Naive thymus-derived CD4-positive, alpha-beta T cell (primary cell): ENCODE measurements around the gene PDE6B. TPM values are rescaled to one million over a fixed set of nuclear protein-coding genes. Genes with fewer than 3 reads are reported as not detected.
A peak's percentile ranks its signal among the peaks of the same experiment; 100 is the strongest.

ENCODE experiments used
- ATAC-seq: fragments of 150-1000 bp; cut with Tn5 transposase; 2 replicates; pipeline ENCODE4 v1.10.0; 2021; ENCODE audit warnings: mild to moderate bottlenecking, moderate library complexity
- CTCF ChIA-PET: fragments of 350-600 bp; sonication (Branson Sonifier 250); formaldehyde crosslinking; loops from one replicate; lab custom pipeline; 2021; ENCODE audit warnings: antibody characterized with exemption; lab: Charles Lee
- POLR2A ChIA-PET: fragments of 350-600 bp; sonication (Branson Sonifier 250); formaldehyde crosslinking; loops from one replicate; lab custom pipeline; 2021; ENCODE audit warnings: antibody characterized with exemption, inconsistent platforms; lab: Charles Lee
- DNase-seq, 9 donors: peaks; one replicate each; pipeline versions ENCODE4 v3.0.0 to v3.0.0-alpha.2; 2020 to 2022; ENCODE audit warnings: mixed read lengths in 1 of 9
- H3K27ac ChIP-seq: one replicate; pipeline ENCODE4 v1.7.0; 2013; ENCODE audit warnings: mild to moderate bottlenecking, low read depth, low read length, moderate library complexity
- H3K27me3 ChIP-seq, 2 donors: one replicate each; pipeline ENCODE4 v1.7.0; 2013; ENCODE audit warnings: low read length in 2 of 2, mild to moderate bottlenecking in 2 of 2, moderate library complexity in 2 of 2; ENCODE audit not compliant: control insufficient read depth in 2 of 2, insufficient read depth in 2 of 2
- H3K36me3 ChIP-seq, 3 experiments: 1 replicate in 2 of 3; 2 replicates in 1 of 3; pipeline ENCODE4 v1.7.0; 2013; ENCODE audit warnings: low read length in 3 of 3, mild to moderate bottlenecking in 3 of 3, moderate library complexity in 1 of 3; ENCODE audit not compliant: insufficient read depth in 3 of 3, control insufficient read depth in 2 of 3
- H3K4me1 ChIP-seq, 2 donors: one replicate each; pipeline ENCODE4 v1.7.0; 2013; ENCODE audit warnings: low read length in 2 of 2, mild to moderate bottlenecking in 2 of 2, moderate library complexity in 1 of 2; ENCODE audit not compliant: control insufficient read depth in 2 of 2, insufficient read depth in 2 of 2
- H3K4me3 ChIP-seq: 2 replicates; pipeline ENCODE4 v1.7.0; 2013; ENCODE audit warnings: mild to moderate bottlenecking, low read length
- H3K9me3 ChIP-seq, 3 experiments: 1 replicate in 2 of 3; 2 replicates in 1 of 3; pipeline ENCODE4 v1.7.0; 2013; ENCODE audit warnings: low read length in 3 of 3; ENCODE audit not compliant: control insufficient read depth in 2 of 3
- H3K27ac Mint-ChIP-seq, 9 donors: one replicate each; pipeline ENCODE4 v1.8.0; 2020 to 2022; ENCODE audit warnings: mixed read lengths in 9 of 9, mild to moderate bottlenecking in 8 of 9, moderate library complexity in 5 of 9, inconsistent platforms in 2 of 9
- H3K27me3 Mint-ChIP-seq, 5 donors: one replicate each; pipeline ENCODE4 v1.8.0; 2021 to 2022; ENCODE audit warnings: mixed read lengths in 5 of 5, mild to moderate bottlenecking in 1 of 5
- H3K36me3 Mint-ChIP-seq, 5 donors: one replicate each; pipeline ENCODE4 v1.8.0; 2020 to 2022; ENCODE audit warnings: mixed read lengths in 5 of 5, mild to moderate bottlenecking in 3 of 5, inconsistent platforms in 1 of 5
- H3K4me1 Mint-ChIP-seq, 7 donors: one replicate each; pipeline ENCODE4 v1.8.0; 2020 to 2022; ENCODE audit warnings: mixed read lengths in 7 of 7, mild to moderate bottlenecking in 3 of 7, inconsistent platforms in 1 of 7
- H3K4me3 Mint-ChIP-seq, 10 donors: one replicate each; pipeline ENCODE4 v1.8.0; 2020 to 2022; ENCODE audit warnings: mild to moderate bottlenecking in 10 of 10, mixed read lengths in 10 of 10, moderate library complexity in 6 of 10, inconsistent platforms in 2 of 10
- H3K9me3 Mint-ChIP-seq, 11 donors: one replicate each; pipeline ENCODE4 v1.8.0; 2020 to 2022; ENCODE audit warnings: mixed read lengths in 11 of 11, mild to moderate bottlenecking in 4 of 11, inconsistent platforms in 1 of 11, moderate library complexity in 1 of 11
- intact Hi-C, 2 donors: fragments of 100-400 bp; cut with micrococcal nuclease; formaldehyde crosslinking; loops; one replicate each; pipeline ENCODE4 v1.15.1; 2023
- polyA plus RNA-seq, 2 donors: library from polyadenylated mRNA; unstranded; fragments of 300-500 nt; fragmentation: Illumina TruSeq; gene quantifications; one replicate each; pipeline ENCODE4 v1.2.3, GENCODE V29; 2021
- total RNA-seq, 6 experiments: library from RNA in 5 of 6; stranded (reverse) in 5 of 6; gene quantifications; 1 replicate in 5 of 6; 2 replicates in 1 of 6; pipeline ENCODE4 v1.2.3 and lab custom pipeline; 2021 to 2026

The PDE6B gene
- total and polyA plus RNA-seq, 7 experiments from 2014 or later = 13.7 to 28.3 (median 19.8) TPM

DNA sequence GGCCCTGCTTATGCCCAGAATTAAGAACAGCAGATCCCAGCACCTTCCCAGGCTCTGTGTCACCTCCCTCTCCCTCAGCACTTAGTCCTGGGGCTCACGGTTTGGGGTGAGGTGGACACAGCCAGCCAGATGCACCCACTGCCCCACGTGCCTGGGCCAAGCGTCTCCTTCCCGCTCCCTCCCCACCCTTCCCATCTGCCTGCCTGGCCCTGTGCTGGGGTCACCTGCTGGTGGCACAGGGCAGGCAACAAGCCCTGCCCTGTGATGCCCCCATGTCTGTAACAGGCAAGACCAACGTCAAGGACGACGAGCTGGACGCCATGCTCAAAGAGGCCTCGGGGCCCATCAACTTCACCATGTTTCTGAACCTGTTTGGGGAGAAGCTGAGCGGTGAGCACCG lies 54.3 kb downstream of the PDE6B start:
- Histone ChIP-seq H3K27ac (no peak overlapping the region), H3K9me3 (no peaks in the 10 kb centered on the region), H3K4me1 (peaks cover 4 to 6% of the 10 kb centered on the region in 2 donors), H3K36me3 (peaks cover 0 to 2% (median 0%) of the 10 kb centered on the region in 3 experiments), H3K27me3 (peaks cover 0 to 2% of the 10 kb centered on the region in 2 donors), H3K4me3 (no peak overlapping the region)
- Mint-ChIP-seq H3K9me3 (no peaks in the 10 kb centered on the region), H3K27ac (peak overlapping the region in 1 of 9 donors; percentile 3), H3K4me1 (peaks cover 0 to 8% (median 4%) of the 10 kb centered on the region in 7 donors), H3K4me3 (peak overlapping the region in 2 of 10 donors; percentile 8 to 13), H3K27me3 (no peaks in the 10 kb centered on the region), H3K36me3 (no peaks in the 10 kb centered on the region)
- intact Hi-C loops = loop anchor here in 1 of 2 donors (10.0 kb wide), 1 partner anchor 665 kb away; the partner anchor contains the start of gene UVSSA
- ChIA-PET POLR2A (no interaction called here), CTCF (no interaction called here)
- DNase-seq (no peak), ATAC-seq (no peak)

DNA sequence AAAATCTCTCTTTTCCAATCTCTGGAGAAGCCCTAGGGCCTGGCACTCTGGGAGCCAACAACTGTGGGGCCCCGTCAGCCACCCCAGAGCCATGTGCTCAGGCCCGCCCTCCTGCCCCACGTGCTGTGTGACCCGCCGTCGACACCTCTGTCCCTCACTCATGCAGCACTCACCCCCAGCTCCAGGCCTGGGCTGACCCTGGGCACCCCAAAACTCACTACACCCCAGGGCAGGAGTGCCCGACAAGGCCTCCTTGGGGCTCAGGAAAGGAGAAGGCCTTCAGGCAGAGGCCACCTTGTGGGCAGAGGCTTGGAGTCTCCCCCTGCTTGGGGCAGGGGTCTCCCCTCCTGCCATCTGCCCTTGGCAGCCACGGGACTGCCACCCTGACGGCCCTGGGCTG lies 54.7 kb downstream of the PDE6B start:
- Histone ChIP-seq H3K9me3 (no peaks in the 10 kb centered on the region), H3K27ac (no peak overlapping the region), H3K4me1 (peaks cover 4% of the 10 kb centered on the region in 2 donors), H3K27me3 (peaks cover 0 to 2% of the 10 kb centered on the region in 2 donors), H3K36me3 (no peaks in the 10 kb centered on the region), H3K4me3 (no peak overlapping the region)
- Mint-ChIP-seq H3K4me1 (peaks cover 0 to 9% (median 5%) of the 10 kb centered on the region in 7 donors), H3K27ac (no peak overlapping the region), H3K4me3 (peak overlapping the region in 6 of 10 donors; percentile 25 to 70 (median 58)), H3K27me3 (peaks cover 0 to 3% (median 0%) of the 10 kb centered on the region in 5 donors), H3K9me3 (peaks cover 0 to 1% (median 0%) of the 10 kb centered on the region in 11 donors), H3K36me3 (no peaks in the 10 kb centered on the region)
- ChIA-PET POLR2A (no interaction called here), CTCF (no interaction called here)
- ATAC-seq (no peak), DNase-seq (no peak)
- intact Hi-C loops = no loop called here

DNA sequence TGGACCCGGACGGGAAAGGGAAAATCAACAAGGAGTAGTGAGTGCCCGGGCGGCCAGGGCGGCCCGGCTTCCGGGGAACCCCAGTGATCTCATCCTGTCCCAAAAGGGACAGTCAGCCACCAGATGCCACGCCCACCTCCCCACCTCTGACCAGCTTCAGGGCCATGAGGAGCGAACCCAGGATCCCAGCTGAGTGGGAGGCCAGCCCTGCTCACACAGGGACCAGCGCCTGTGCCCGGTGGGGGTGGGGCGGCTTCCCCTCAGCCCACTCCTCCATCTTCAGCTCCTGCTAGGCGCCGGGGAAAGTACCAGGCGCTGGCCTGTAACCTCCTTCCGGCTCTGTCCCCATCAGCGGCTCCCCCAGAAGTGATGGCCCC lies 55.2 kb downstream of the PDE6B start:
- POLR2A ChIA-PET = no interaction called here
- intact Hi-C loops = no loop called here

DNA sequence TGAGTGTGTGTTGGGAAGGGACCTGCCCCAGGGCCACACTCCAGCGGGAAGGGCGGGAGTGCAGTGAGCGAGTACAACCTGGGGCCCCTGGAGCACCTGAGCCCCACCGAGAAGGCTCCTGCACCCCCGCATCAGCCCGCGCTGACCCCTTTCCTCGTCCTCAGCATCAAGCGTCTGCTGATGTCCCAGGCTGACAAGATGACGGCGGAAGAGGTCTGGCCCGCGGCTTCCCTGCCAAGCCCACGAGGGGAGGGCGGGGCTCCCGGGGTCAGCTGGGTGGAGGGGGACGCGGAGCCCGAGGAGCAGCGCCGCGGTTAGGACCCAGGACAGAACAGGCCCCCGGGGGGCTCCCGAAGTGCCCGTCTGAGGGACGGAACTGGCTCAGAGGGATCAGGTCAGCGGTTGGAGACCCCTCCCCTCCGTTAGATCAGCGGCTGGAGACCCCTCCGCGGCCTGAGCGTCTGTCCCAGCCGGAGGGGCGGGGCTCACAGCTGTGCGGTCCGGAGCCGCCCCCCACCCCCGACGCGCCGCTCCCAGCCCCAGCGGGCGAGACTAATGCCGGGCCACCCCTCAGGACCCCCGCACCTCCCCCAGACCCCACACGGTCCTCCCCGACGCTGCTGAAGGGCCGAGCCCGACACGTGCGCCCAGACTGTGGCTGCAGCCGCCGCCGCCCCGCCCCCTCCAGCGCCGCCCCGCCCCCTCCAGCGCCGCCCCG lies 55.7 kb downstream of the PDE6B start:
- H3K36me3 Mint-ChIP-seq = no peaks in the 10 kb centered on the region
- no peak overlapping the region for H3K27ac Mint-ChIP-seq
- peaks cover 0 to 8% (median 2%) of the 10 kb centered on the region in 7 donors for H3K4me1 Mint-ChIP-seq
- H3K9me3 Mint-ChIP-seq = peaks cover 0 to 3% (median 0%) of the 10 kb centered on the region in 11 donors
- Histone ChIP-seq H3K27ac (peak overlapping the region; percentile 48), H3K4me1 (peaks cover 0 to 4% of the 10 kb centered on the region in 2 donors), H3K36me3 (no peaks in the 10 kb centered on the region), H3K27me3 (peaks cover 0 to 2% of the 10 kb centered on the region in 2 donors), H3K9me3 (no peaks in the 10 kb centered on the region), H3K4me3 (peak overlapping the region; percentile 47)
- ChIA-PET POLR2A (no interaction called here), CTCF (no interaction called here)
- peak overlapping the region in 9 of 10 donors; percentile 23 to 70 (median 52) for H3K4me3 Mint-ChIP-seq
- intact Hi-C loops = loop anchor here in 1 of 2 donors (1.0 kb wide), 1 partner anchor 24 kb away; the partner anchor contains the start of gene PCGF3
- DNase-seq = peak in 3 of 9 donors; percentile 16 to 61 (median 28)
- peaks cover 0 to 6% (median 0%) of the 10 kb centered on the region in 5 donors for H3K27me3 Mint-ChIP-seq
- peak; percentile 65 for ATAC-seq

More for the DNA sequence above, 55.2 kb downstream of the PDE6B start:
- no peaks in the 10 kb centered on the region for H3K36me3 Mint-ChIP-seq
- Histone ChIP-seq H3K27me3 (peaks cover 0 to 2% of the 10 kb centered on the region in 2 donors), H3K36me3 (no peaks in the 10 kb centered on the region), H3K27ac (peak overlapping the region; percentile 48), H3K9me3 (no peaks in the 10 kb centered on the region), H3K4me1 (peaks cover 0 to 4% of the 10 kb centered on the region in 2 donors), H3K4me3 (no peak overlapping the region)
- H3K4me1 Mint-ChIP-seq = peaks cover 0 to 9% (median 5%) of the 10 kb centered on the region in 7 donors
- peaks cover 0 to 3% (median 0%) of the 10 kb centered on the region in 11 donors for H3K9me3 Mint-ChIP-seq
- no peak overlapping the region for H3K27ac Mint-ChIP-seq
- no peak for DNase-seq
- H3K4me3 Mint-ChIP-seq = peak overlapping the region in 9 of 10 donors; percentile 23 to 70 (median 52)
- CTCF ChIA-PET = no interaction called here
- ATAC-seq = peak; percentile 19
- H3K27me3 Mint-ChIP-seq = peaks cover 0 to 6% (median 0%) of the 10 kb centered on the region in 5 donors

DNA sequence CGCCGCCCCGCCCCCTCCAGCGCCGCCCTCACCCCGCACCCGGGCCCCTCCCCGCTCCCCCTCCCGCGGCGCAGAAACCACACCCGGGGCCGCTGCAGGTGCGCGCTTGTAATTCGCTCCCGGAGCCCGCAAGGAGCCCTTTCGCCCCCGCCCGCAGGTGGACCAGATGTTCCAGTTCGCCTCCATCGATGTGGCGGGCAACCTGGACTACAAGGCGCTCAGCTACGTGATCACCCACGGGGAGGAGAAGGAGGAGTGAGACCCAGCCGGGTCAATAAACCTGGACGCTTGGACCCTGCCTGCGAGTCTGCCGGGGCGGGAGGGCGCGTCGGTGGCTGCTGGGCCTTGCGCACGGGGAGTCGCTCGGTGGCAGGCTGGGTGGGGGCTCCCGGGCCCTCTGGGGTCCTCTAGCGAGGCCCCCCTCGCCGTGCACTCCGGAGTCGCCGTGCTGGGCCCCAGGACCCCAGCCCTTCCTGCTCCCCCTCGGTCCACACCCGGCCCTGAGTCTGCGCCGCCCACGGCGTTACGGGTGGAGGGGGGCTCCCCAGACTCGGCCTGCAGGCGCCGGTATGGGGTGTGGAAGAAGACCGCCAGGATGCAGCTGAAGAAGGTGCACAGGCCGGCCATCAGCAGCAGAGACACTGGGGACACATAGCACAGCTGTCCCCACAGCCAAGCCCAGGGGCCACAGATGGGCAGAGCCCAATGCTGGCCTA lies 56.5 kb downstream of the PDE6B start:
- peaks cover 0 to 3% (median 0%) of the 10 kb centered on the region in 11 donors for H3K9me3 Mint-ChIP-seq
- H3K27ac Mint-ChIP-seq = peak overlapping the region in 1 of 9 donors; percentile 62
- intact Hi-C loops = loop anchor here in 1 of 2 donors (1.0 kb wide), 1 partner anchor 23 kb away; the partner anchor contains the start of gene PCGF3
- ChIA-PET POLR2A (no interaction called here), CTCF (no interaction called here)
- Histone ChIP-seq H3K4me3 (no peak overlapping the region), H3K27ac (no peak overlapping the region), H3K9me3 (no peaks in the 10 kb centered on the region), H3K36me3 (no peaks in the 10 kb centered on the region), H3K4me1 (peaks cover 0 to 4% of the 10 kb centered on the region in 2 donors), H3K27me3 (peaks cover 0 to 2% of the 10 kb centered on the region in 2 donors)
- H3K4me1 Mint-ChIP-seq = peaks cover 0 to 8% (median 2%) of the 10 kb centered on the region in 7 donors
- no peaks in the 10 kb centered on the region for H3K36me3 Mint-ChIP-seq
- peak overlapping the region in 4 of 10 donors; percentile 23 to 67 (median 46) for H3K4me3 Mint-ChIP-seq
- H3K27me3 Mint-ChIP-seq = peaks cover 0 to 6% (median 0%) of the 10 kb centered on the region in 5 donors
- DNase-seq (peak in 5 of 9 donors; percentile 36 to 60 (median 44)), ATAC-seq (peak; percentile 35)

DNA sequence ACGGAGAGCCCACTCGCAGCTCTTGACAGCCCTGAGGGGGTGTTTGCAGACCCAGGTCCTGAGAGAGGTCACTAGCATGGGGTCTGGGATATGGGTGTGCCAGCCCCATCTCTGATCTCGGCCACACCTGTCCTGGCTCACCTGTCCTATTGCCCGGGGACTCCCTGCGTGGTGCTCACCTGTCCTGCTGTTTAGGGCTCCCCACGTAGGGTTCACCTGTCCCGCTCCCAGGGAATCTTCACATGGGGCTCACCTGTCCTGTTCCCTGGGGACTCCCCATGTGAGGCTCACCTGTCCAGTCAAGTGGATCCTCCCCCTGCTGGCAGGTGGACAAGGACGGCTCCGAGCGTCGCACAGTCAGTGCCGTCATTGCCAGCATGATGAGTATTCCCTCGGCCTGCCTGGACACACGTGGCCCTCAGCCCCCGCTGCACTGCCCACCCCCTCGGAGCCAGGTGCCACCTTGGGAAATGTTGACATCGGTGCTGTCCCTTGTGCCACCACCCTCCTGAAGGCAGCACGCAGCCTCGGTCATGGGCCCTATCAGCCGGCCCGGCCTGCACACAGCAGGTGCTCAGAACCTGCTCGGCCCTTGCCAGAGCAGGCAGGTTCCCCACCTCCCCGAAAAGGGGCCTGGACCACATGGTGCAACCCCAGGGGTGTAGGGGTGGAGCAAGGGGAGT lies 57.3 kb downstream of the PDE6B start:
- CTCF ChIA-PET = no interaction called here
- DNase-seq (no peak), ATAC-seq (no peak)
- H3K4me3 Mint-ChIP-seq = peak overlapping the region in 6 of 10 donors; percentile 27 to 70 (median 50)
- Histone ChIP-seq H3K27ac (no peak overlapping the region), H3K4me1 (peaks cover 0 to 4% of the 10 kb centered on the region in 2 donors), H3K9me3 (no peaks in the 10 kb centered on the region), H3K4me3 (no peak overlapping the region), H3K36me3 (no peaks in the 10 kb centered on the region), H3K27me3 (peaks cover 0 to 2% of the 10 kb centered on the region in 2 donors)
- H3K27ac Mint-ChIP-seq = peak overlapping the region in 3 of 9 donors; percentile 12 to 46 (median 20)
- intact Hi-C loops = no loop called here
- peaks cover 0 to 3% (median 0%) of the 10 kb centered on the region in 11 donors for H3K9me3 Mint-ChIP-seq
- H3K27me3 Mint-ChIP-seq = peaks cover 0 to 8% (median 2%) of the 10 kb centered on the region in 5 donors
- POLR2A ChIA-PET = no interaction called here
- H3K36me3 Mint-ChIP-seq = no peaks in the 10 kb centered on the region
- peaks cover 0 to 8% (median 2%) of the 10 kb centered on the region in 7 donors for H3K4me1 Mint-ChIP-seq
